ENCODE data around the gene RIOK3. TPM values are rescaled to one million over a fixed set of nuclear protein-coding genes. Genes with fewer than 3 reads are reported as not detected.

The RIOK3 gene
- total and polyA plus RNA-seq, 2 donors from 2014 or later = 30.1 to 64.9 TPM

DNA sequence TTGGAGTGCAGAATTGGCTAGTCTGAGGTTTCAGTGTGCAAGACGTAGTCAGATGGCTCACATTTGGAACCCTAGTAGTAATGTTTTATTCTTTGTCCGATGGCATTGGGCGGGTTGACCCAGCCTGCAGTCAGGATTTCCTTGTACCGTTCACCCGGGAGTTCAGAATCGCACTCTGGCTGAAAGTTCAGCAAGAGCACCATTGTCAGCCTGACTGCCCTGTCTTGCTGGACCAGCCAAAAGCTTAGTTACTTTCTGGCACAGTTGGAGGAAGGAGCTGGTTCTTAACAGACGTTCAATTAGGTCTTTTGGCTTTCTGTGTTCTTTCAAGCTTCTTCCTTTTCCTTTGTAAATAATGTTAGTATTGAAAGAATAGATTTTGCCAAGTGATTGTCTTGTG, 68.8 kb downstream of the RIOK3 start:
- DNase-seq (no peak), FAIRE-seq (no peak)
- Histone ChIP-seq H3K36me3 (ENCODE audit: control insufficient read depth in 2 of 3, insufficient read depth in 3 of 3, low read length in 3 of 3) (peaks cover 0 to 65% (median 47%) of the 10 kb centered on the region in 3 donors), H3K27ac (ENCODE audit: low read depth in 2 of 2, low read length in 2 of 2) (no peak overlapping the region), H3K9me3 (ENCODE audit: control insufficient read depth in 2 of 3, insufficient read depth in 1 of 3, low read length in 3 of 3) (no peaks in the 10 kb centered on the region), H3K9ac (ENCODE audit: low read length in 3 of 3) (no peak overlapping the region), H3K27me3 (ENCODE audit: control insufficient read depth, insufficient read depth, low read length) (no peaks in the 10 kb centered on the region), H3K4me1 (ENCODE audit: control insufficient read depth in 2 of 3, insufficient read depth in 2 of 3, low read depth in 1 of 3, low read length in 3 of 3) (no peaks in the 10 kb centered on the region), H3K4me3 (ENCODE audit: low read length in 3 of 3) (no peak overlapping the region)
- TF ChIP-seq CTCF (IDR thresholded peaks at IDR 0.05; ENCODE audit: borderline replicate concordance, extremely low read depth, insufficient read depth) = no peak
- intact Hi-C loops (cut with DNase I) = no loop called here

DNA sequence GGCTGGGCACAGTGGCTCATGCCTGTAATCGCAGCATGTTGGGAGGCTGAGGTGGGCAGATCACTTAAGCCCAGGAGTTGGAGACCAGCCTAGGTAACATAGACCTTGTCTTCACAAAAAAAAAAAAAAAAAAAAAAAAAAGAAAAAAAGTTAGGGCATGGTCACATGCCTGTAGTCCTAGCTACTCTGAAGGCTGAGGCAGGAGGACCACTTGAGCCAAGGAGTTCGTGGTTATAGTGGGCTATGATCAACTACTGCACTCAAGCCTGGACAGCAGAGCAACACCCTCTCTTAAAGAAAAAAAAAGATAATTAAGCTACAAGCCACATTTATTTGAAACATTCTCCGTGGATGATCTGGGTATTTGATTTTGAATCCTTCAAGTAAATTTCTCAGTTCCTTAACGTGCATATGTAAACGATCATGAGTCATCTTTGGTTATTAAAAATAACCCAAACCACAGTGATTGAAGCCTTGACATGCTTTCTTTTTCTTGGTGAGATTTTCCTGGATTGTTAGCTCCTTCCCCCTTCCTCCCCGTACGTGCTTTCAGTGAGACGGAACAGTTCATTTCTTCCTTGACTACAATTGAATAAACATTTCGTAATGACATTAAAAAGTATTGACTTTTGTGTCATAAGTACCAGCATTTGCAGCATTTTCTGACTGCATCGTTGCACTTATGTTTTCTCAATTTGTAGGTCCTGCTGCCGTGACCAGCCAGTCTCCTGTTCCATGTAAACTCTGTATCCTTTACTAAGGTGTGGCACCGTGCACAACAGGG, 70.5 kb downstream of the RIOK3 start:
- DNase-seq (no peak), FAIRE-seq (no peak)
- Histone ChIP-seq H3K4me3 (ENCODE audit: low read length in 3 of 3) (no peak overlapping the region), H3K36me3 (ENCODE audit: control insufficient read depth in 2 of 3, insufficient read depth in 3 of 3, low read length in 3 of 3) (peaks cover 2 to 65% (median 47%) of the 10 kb centered on the region in 3 donors), H3K27me3 (ENCODE audit: control insufficient read depth, insufficient read depth, low read length) (no peaks in the 10 kb centered on the region), H3K9ac (ENCODE audit: low read length in 3 of 3) (no peak overlapping the region), H3K4me1 (ENCODE audit: control insufficient read depth in 2 of 3, insufficient read depth in 2 of 3, low read depth in 1 of 3, low read length in 3 of 3) (no peaks in the 10 kb centered on the region), H3K27ac (ENCODE audit: low read depth in 2 of 2, low read length in 2 of 2) (no peak overlapping the region), H3K9me3 (ENCODE audit: control insufficient read depth in 2 of 3, insufficient read depth in 1 of 3, low read length in 3 of 3) (no peaks in the 10 kb centered on the region)
- no peak for TF ChIP-seq CTCF (IDR thresholded peaks at IDR 0.05; ENCODE audit: borderline replicate concordance, extremely low read depth, insufficient read depth)
- intact Hi-C loops (cut with DNase I) = no loop called here

GRCh38 chr18:23524213-23524707, 71.2 kb downstream of the RIOK3 start:
- intact Hi-C loops (cut with DNase I) = no loop called here
- Histone ChIP-seq H3K36me3 (ENCODE audit: control insufficient read depth in 2 of 3, insufficient read depth in 3 of 3, low read length in 3 of 3) (peaks cover 2 to 62% (median 44%) of the 10 kb centered on the region in 3 donors), H3K4me3 (ENCODE audit: low read length in 3 of 3) (no peak overlapping the region), H3K9me3 (ENCODE audit: control insufficient read depth in 2 of 3, insufficient read depth in 1 of 3, low read length in 3 of 3) (no peaks in the 10 kb centered on the region), H3K27ac (ENCODE audit: low read depth in 2 of 2, low read length in 2 of 2) (no peak overlapping the region), H3K9ac (ENCODE audit: low read length in 3 of 3) (no peak overlapping the region), H3K27me3 (ENCODE audit: control insufficient read depth, insufficient read depth, low read length) (no peaks in the 10 kb centered on the region), H3K4me1 (ENCODE audit: control insufficient read depth in 2 of 3, insufficient read depth in 2 of 3, low read depth in 1 of 3, low read length in 3 of 3) (no peaks in the 10 kb centered on the region)
- DNase-seq = no peak
- no peak for TF ChIP-seq CTCF (IDR thresholded peaks at IDR 0.05; ENCODE audit: borderline replicate concordance, extremely low read depth, insufficient read depth)
- FAIRE-seq = no peak
